HG03460 (cell line): ENCODE data around the gene RAB31.
"Not testable (repeated sequence)": the region's sequence is repeated elsewhere in the genome, so short reads cannot be mapped to it uniquely, and the experiment has no call there.

Experiments
- ATAC-seq: cut with Tn5 transposase; IDR thresholded peaks from one replicate; pipeline ENCODE4 v1.9.1; 2021; ENCODE audit not compliant: unreplicated experiment

Gene RAB31

GRCh38 chr18:9876212-9876866 is 168.2 kb downstream of the RAB31 start:
- no peak for ATAC-seq

- ATAC-seq = no peak
Measured at GRCh38 chr18:9876867-9877654, 169.0 kb downstream of the RAB31 start.

GRCh38 chr18:9877655-9878014 is 169.5 kb downstream of the RAB31 start:
- ATAC-seq = no peak

GRCh38 chr18:9878095-9878494 is 170.0 kb downstream of the RAB31 start:
- no peak for ATAC-seq

DNA sequence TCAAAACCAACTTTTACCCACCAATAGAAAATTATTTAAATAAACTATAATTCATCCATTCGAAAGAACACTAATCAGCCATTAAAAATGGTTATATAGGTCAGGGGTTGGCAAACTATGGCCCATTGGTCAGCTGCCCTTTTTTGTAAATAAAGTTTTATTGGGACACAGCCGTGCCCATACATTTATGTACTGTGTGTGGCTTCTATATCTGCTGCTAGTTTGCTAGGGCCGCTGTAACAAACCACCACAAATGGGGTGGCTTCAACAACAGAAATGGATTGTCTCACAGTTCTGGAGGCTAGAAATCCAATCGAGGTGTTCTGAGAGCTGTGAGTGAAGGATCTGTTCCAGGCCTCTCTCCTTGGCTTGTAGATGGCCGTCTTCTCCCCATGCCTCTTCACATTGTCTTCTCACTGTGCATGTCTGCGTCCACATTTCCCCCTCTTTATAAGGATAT is 170.7 kb downstream of the RAB31 start:
- ATAC-seq = no peak

DNA sequence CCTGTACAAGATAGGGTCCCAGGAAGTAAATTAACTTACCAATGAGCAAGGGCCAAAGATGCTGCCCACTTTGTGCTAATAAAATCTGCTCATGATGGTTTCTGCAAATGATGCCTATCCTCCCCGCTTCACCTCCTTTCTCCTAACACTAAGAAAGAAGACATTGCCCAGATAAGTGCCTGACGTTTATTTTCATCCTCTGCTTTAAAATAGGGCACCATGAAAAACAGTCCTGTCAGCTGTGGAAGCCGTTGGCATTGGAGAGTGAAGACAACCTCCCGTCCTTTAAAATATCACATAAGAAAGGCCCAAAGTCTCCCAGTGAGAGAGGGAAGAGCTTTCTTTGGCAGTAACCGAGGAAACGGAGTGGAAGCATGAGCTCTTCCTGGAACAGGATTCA is 176.0 kb downstream of the RAB31 start:
- no peak for ATAC-seq

DNA sequence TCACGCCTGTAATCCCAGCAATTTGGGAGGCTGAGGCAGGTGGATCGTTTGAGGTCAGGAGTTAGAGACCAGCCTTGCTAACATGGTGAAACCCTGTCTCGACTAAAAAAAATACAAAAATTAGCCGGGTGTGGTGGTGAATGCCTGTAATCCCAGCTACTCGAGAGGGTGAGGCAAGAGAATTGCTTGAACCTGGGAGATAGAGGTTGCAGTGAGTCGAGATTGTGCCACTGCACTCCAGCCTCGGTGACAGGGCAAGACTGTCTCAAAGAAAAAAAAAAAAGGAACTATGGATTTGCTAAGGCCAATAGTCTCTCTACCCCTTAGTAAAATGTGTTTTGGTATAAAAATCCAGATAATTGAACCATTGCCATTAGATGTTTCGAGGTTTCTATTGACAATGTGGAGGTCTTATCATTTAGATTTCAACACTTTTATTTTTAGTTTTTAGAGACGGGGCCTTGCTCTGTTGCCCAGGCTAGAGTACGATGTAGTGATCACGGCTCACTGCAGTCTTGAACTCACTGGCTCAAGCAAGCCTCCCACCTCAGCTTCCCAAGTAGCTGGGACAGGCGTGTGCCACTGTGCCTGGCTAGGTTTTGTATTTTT is 176.5 kb downstream of the RAB31 start:
- no peak for ATAC-seq

DNA sequence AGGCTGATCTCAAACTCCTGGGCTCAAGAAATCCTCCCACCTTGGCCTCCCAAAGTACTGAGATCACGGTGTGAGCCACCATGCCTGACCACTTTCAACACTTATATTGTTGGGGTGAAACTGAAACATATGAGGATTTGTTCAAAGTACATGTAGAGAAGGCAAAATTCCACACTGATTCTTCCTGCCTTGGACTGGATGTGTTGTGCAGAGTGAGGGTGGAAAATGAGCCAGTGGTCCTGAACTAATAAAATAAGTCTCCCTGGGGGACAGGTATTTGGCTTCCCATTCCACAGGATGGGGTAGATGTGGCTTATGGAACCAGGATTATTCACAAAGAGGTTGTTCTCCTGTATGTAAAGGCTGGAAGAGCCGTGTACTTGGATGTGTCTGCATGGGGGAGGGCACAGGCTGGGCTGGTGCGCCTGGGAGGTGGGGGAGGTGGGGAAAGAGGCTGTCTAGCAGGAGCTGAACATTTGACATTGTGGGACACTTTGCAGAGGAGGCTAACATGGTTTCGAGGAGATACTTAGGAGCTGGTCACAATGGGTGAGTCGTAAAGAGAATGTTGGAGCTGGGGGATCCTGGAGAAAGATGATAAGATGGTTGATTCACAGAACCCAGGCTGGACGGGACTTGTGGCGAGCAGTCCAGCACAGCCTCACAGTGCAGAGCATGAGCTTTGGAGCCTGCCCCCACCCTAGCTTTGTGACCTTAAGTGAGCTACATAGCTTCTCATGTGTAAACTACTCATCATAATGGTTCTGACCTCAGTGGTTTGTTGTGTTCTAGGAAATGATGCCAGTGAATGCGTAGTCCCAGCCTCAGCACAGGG is 177.3 kb downstream of the RAB31 start, which contains the start of gene TXNDC2:
TSS of gene TXNDC2 (plus strand) at position 804 of the 835 bp plus-strand sequence. CDS start 708 bp downstream, outside the sequence.
- ATAC-seq = no peak

DNA sequence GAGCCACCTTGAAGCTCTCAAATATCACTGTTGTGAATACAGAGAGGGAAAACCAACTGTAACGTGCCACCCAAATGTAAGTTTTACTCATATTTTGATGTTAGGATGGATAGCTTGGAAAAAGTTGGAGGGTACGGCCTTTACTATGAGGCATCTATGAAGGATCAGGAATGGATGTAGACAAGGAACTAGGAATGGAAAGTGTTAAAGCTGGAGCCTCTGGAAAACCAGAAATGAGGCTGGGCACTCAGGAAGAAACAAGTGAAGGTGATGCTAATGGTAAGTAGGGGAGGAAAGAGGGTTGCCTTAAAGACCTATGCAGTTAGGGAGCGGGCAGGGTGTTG is 177.9 kb downstream of the RAB31 start:
- no peak for ATAC-seq

DNA sequence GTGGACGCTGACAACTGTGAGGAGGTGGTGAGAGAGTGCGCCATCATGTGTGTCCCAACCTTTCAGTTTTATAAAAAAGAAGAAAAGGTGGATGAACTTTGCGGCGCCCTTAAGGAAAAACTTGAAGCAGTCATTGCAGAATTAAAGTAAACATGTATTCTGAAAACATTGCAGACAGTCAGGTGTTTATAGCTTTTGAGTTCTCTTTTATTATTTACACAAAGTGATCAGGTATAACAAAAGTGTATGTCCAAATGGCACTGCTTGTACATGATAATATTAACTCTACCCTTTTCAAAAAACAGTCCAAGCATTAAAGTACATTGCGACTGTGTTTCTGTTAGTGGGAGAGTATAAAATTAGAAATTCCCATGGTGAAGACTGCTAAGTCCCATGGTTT is 179.9 kb downstream of the RAB31 start:
- no peak for ATAC-seq

- no peak for ATAC-seq
Measured at GRCh38 chr18:9890196-9890595, 182.1 kb downstream of the RAB31 start.

GRCh38 chr18:9890957-9891356 is 182.9 kb downstream of the RAB31 start:
- ATAC-seq = no peak

- ATAC-seq = not testable (repeated sequence)
Measured at GRCh38 chr18:9891515-9891914, 183.4 kb downstream of the RAB31 start.

- no peak for ATAC-seq
Measured at GRCh38 chr18:9894454-9895068, 186.5 kb downstream of the RAB31 start.

- no peak for ATAC-seq
Measured at GRCh38 chr18:9897129-9897528, 189.0 kb downstream of the RAB31 start.

DNA sequence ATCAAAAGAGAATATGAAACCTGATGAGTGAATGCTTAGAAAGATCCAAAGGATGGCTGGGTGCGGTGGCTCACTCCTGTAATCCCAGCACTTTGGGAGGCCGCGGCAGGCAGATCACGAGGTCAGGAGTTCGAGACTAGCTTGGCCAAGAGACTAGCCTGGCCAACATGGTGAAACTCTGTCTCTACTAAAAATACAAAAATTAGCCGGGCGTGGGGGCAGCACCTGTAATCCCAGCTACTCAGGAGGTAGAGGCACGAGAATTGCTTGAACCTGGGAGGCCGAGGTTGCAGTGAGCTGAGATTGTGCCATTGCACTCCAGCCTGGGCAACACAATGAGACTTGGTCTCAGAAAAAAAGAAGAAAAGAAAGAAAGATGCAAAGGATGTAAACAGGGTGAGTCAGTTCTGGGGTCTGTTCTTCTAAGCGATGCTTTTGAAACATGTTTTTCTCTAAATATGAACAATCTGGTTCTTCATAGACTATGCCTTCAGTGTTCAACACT is 189.7 kb downstream of the RAB31 start:
- not testable (repeated sequence) for ATAC-seq

- ATAC-seq = no peak
Measured at GRCh38 chr18:9898792-9899549, 190.9 kb downstream of the RAB31 start.

GRCh38 chr18:9899550-9899930 is 191.4 kb downstream of the RAB31 start:
- not testable (repeated sequence) for ATAC-seq

DNA sequence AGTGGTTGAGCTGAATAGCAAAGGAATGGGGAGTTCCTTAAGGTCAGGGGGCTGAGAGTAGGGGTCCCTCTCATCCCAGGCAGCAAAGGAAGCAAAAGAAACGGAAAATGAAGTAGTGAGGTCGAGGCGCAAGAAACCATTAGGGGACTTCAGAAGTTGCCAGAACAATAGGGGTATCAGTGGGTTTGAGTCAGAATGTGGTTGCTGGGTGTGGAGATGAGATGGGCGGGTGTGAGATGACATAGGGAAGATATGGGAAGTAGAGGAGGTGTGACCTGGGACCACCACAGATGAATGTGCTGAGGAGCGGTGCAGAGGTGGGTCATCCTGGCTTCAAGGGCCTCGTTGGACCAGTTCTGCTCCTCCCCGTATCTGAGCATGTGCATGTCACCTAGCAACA is 192.6 kb downstream of the RAB31 start:
- no peak for ATAC-seq

DNA sequence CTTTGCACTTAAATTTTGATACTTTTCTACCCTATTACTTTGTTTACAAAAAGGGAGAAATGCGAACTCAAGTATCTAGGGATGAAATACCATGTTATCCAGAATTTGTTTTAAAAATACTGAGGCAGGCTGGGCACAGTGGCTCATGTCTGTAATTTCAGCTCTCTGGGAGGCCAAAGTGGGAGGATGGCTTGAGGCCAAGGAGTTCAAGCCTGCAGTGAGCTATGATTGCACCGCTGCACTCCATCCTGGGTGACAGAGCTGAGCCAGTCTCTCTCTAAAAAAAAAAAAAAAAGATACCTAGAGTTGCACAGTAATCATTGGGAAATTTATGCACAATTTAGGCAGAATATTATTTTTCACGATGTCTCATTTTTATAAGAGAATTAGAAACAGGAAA is 193.3 kb downstream of the RAB31 start:
- ATAC-seq = no peak
